ENCODE measurements around the gene CRELD2. TPM values are rescaled to one million over a fixed set of nuclear protein-coding genes. Genes with fewer than 3 reads are reported as not detected.
A peak's percentile ranks its signal among the peaks of the same experiment; 100 is the strongest.

The CRELD2 gene
- total RNA-seq, 4 donors from 2014 or later, result 32.0 to 38.2 (median 34.2) TPM

GRCh38 chr22:49953027-49953679 is 34.7 kb downstream of the CRELD2 start:
- H3K27ac ChIP-seq (replicated peaks in 1 of 4), result peak overlapping the region in 3 of 4 donors; percentile 48 to 64 (median 63)
- DNase-seq (ENCODE audit: extremely low spot score), result no peak
- peaks cover 39 to 45% (median 40%) of the 10 kb centered on the region in 4 donors for H3K4me1 ChIP-seq
- no peaks in the 10 kb centered on the region for H3K36me3 ChIP-seq
- no peaks in the 10 kb centered on the region for H3K27me3 ChIP-seq
- no peak overlapping the region for H3K4me3 ChIP-seq
- intact Hi-C loops (cut with DNase I), result no loop called here
- TF ChIP-seq POLR2AphosphoS5 (IDR thresholded peaks at IDR 0.05), result no peak
- no peak for TF ChIP-seq EP300 (IDR thresholded peaks at IDR 0.05)
- no peak for TF ChIP-seq POLR2A (IDR thresholded peaks at IDR 0.05; ENCODE audit: low read depth)
- TF ChIP-seq CTCF (IDR thresholded peaks at IDR 0.05), result no peak
- WGBS, result 79% methylated on average over 18 of the region's 20 CpGs
- H3K9me3 ChIP-seq, result no peaks in the 10 kb centered on the region

- Histone ChIP-seq H3K27me3 (no peaks in the 10 kb centered on the region), H3K4me3 (no peak overlapping the region), H3K27ac (replicated peaks in 1 of 4) (peak overlapping the region in 3 of 4 donors; percentile 48 to 64 (median 63)), H3K4me1 (peaks cover 39 to 44% (median 43%) of the 10 kb centered on the region in 4 donors), H3K36me3 (no peaks in the 10 kb centered on the region), H3K9me3 (no peaks in the 10 kb centered on the region)
- intact Hi-C loops (cut with DNase I), result no loop called here
- TF ChIP-seq POLR2AphosphoS5 (IDR thresholded peaks at IDR 0.05) (no peak), CTCF (IDR thresholded peaks at IDR 0.05) (no peak), EP300 (IDR thresholded peaks at IDR 0.05) (no peak), POLR2A (IDR thresholded peaks at IDR 0.05; ENCODE audit: low read depth) (no peak)
- 63% methylated on average over 8 of the region's 18 CpGs for WGBS
- DNase-seq (ENCODE audit: extremely low spot score), result no peak
Measured at GRCh38 chr22:49953680-49954344, 35.4 kb downstream of the CRELD2 start.

GRCh38 chr22:49954354-49954753 is 35.9 kb downstream of the CRELD2 start:
- Histone ChIP-seq H3K9me3 (no peaks in the 10 kb centered on the region), H3K4me1 (peaks cover 42 to 49% (median 46%) of the 10 kb centered on the region in 4 donors), H3K27ac (replicated peaks in 1 of 4) (peak overlapping the region in 3 of 4 donors; percentile 48 to 64 (median 63)), H3K4me3 (no peak overlapping the region), H3K36me3 (no peaks in the 10 kb centered on the region), H3K27me3 (no peaks in the 10 kb centered on the region)
- TF ChIP-seq POLR2A (IDR thresholded peaks at IDR 0.05; ENCODE audit: low read depth) (no peak), POLR2AphosphoS5 (IDR thresholded peaks at IDR 0.05) (no peak), EP300 (IDR thresholded peaks at IDR 0.05) (no peak), CTCF (IDR thresholded peaks at IDR 0.05) (no peak)
- intact Hi-C loops (cut with DNase I), result no loop called here
- DNase-seq (ENCODE audit: extremely low spot score), result no peak
- 95% methylated on average over 7 of the region's 8 CpGs for WGBS

GRCh38 chr22:49954991-49955580 is 36.7 kb downstream of the CRELD2 start:
- intact Hi-C loops (cut with DNase I), result no loop called here
- WGBS, result 100% methylated on average over 2 of the region's 15 CpGs
- Histone ChIP-seq H3K4me3 (no peak overlapping the region), H3K4me1 (peaks cover 46 to 57% (median 52%) of the 10 kb centered on the region in 4 donors), H3K27me3 (no peaks in the 10 kb centered on the region), H3K27ac (replicated peaks in 1 of 4) (peak overlapping the region in 2 of 4 donors; percentile 1 to 64), H3K9me3 (no peaks in the 10 kb centered on the region), H3K36me3 (no peaks in the 10 kb centered on the region)
- no peak for DNase-seq (ENCODE audit: extremely low spot score)
- no peak for TF ChIP-seq POLR2A (IDR thresholded peaks at IDR 0.05; ENCODE audit: low read depth)
- no peak for TF ChIP-seq POLR2AphosphoS5 (IDR thresholded peaks at IDR 0.05)
- no peak for TF ChIP-seq CTCF (IDR thresholded peaks at IDR 0.05)
- no peak for TF ChIP-seq EP300 (IDR thresholded peaks at IDR 0.05)
